Endothelial cell of umbilical vein (primary cell): ENCODE results near the gene GPR78. TPM values are rescaled to one million over a fixed set of nuclear protein-coding genes. Genes with fewer than 3 reads are reported as not detected.

Source experiments
- BruUV-seq: library from RNA; stranded (reverse); fragments of 400-500 nt; replicated peaks from 2 replicates; lab custom pipeline; 2021; lab: Mats Ljungman, UMichigan
- CTCF ChIA-PET: fragments of 300-600, 350-600 bp; sonication (Branson Sonifier 250); formaldehyde crosslinking; loops from one replicate; lab custom pipeline; 2021; ENCODE audit warnings: antibody characterized with exemption, inconsistent platforms; lab: Charles Lee
- POLR2A ChIA-PET: fragments of 300-600, 350-600 bp; sonication (Branson Sonifier 250); formaldehyde crosslinking; loops from one replicate; lab custom pipeline; 2021; ENCODE audit warnings: antibody characterized with exemption, inconsistent platforms; lab: Charles Lee
- DNase-seq: peaks from one replicate; pipeline ENCODE4 v3.0.0-alpha.2; 2011; ENCODE audit warnings: low read depth, low spot score
- FAIRE-seq: peaks from 2 replicates; lab custom pipeline; 2011; peaks lifted over from hg19 to GRCh38; lab: Jason Lieb, UNC
- H2AFZ ChIP-seq: 2 replicates; pipeline ENCODE4 v1.6.0; 2012; ENCODE audit warnings: low read depth, low read length, control low read depth, inconsistent platforms
- H3K27ac ChIP-seq: 2 replicates; pipeline ENCODE4 v1.5.1; 2011; ENCODE audit warnings: low read depth, mild to moderate bottlenecking, control low read depth, low read length, moderate library complexity; ENCODE audit not compliant: insufficient read depth
- H3K27me3 ChIP-seq, 2 experiments: 2 replicates each; pipeline versions ENCODE4 v1.6.0 to v1.6.1; 2011; ENCODE audit warnings: low read length in 2 of 2, mixed read lengths in 1 of 2; ENCODE audit not compliant: control insufficient read depth in 2 of 2, insufficient read depth in 2 of 2
- H3K36me3 ChIP-seq, 2 experiments: 2 replicates in 1 of 2; 3 replicates in 1 of 2; pipeline ENCODE4 v1.5.1; 2011; ENCODE audit warnings: low read length in 2 of 2, mild to moderate bottlenecking in 1 of 2, moderate library complexity in 1 of 2; ENCODE audit not compliant: control insufficient read depth in 2 of 2, insufficient read depth in 2 of 2; ENCODE audit errors: extremely low read depth in 1 of 2
- H3K4me1 ChIP-seq: 3 replicates; pipeline ENCODE4 v1.5.1; 2011; ENCODE audit warnings: mild to moderate bottlenecking, low read length; ENCODE audit not compliant: control insufficient read depth, insufficient read depth; ENCODE audit errors: extremely low read depth
- H3K4me2 ChIP-seq: 2 replicates; pipeline ENCODE4 v1.6.1; 2011; ENCODE audit warnings: low read length, control low read depth, mixed read lengths; ENCODE audit not compliant: insufficient read depth
- H3K4me3 ChIP-seq, 3 experiments: fragments of 200-600 bp in 1 of 3; sonication (generic), shearing (Covaris generic) in 1 of 3; replicated peaks in 1 of 3; 2 replicates each; pipeline ENCODE4 v1.5.1; 2011 to 2016; ENCODE audit warnings: control low read depth in 3 of 3, low read length in 3 of 3, mild to moderate bottlenecking in 2 of 3, inconsistent platforms in 1 of 3, low read depth in 1 of 3, moderate library complexity in 1 of 3; ENCODE audit not compliant: insufficient read depth in 1 of 3
- H3K79me2 ChIP-seq: 2 replicates; pipeline ENCODE4 v1.6.0; 2012; ENCODE audit warnings: low read length, inconsistent platforms; ENCODE audit not compliant: control insufficient read depth, insufficient read depth
- H3K9ac ChIP-seq: replicated peaks from 2 replicates; pipeline ENCODE3; 2011; ENCODE audit warnings: low read length, control low read depth; ENCODE audit not compliant: insufficient read depth; ENCODE audit errors: extremely low read depth
- H3K9me1 ChIP-seq: replicated peaks from 3 replicates; pipeline ENCODE4 v1.6.0; 2011; ENCODE audit warnings: mild to moderate bottlenecking, low read length; ENCODE audit not compliant: control insufficient read depth, insufficient read depth; ENCODE audit errors: extremely low read depth
- H3K9me3 ChIP-seq: replicated peaks from 2 replicates; pipeline ENCODE4 v1.5.1; 2012; ENCODE audit warnings: low read length, inconsistent platforms; ENCODE audit not compliant: control insufficient read depth, insufficient read depth
- H4K20me1 ChIP-seq: replicated peaks from 2 replicates; pipeline ENCODE3; 2011; ENCODE audit warnings: mild to moderate bottlenecking, low read length; ENCODE audit not compliant: control insufficient read depth, insufficient read depth; ENCODE audit errors: extremely low read depth
- CTCF ChIP-seq, 2 donors: IDR thresholded peaks; 1 replicate in 1 of 2; 2 replicates in 1 of 2; pipeline ENCODE4 v1.5.1; 2011; ENCODE audit warnings: low read length in 2 of 2, mild to moderate bottlenecking in 2 of 2, moderate library complexity in 2 of 2, control low read depth in 1 of 2, inconsistent platforms in 1 of 2, low read depth in 1 of 2; ENCODE audit not compliant: insufficient read depth in 1 of 2; ENCODE audit errors: extremely low read depth in 1 of 2
- EZH2 ChIP-seq: IDR thresholded peaks from 2 replicates; pipeline ENCODE4 v1.6.1; 2012; ENCODE audit warnings: borderline replicate concordance, low read depth, mild to moderate bottlenecking, moderate library complexity, low read length, inconsistent platforms; ENCODE audit not compliant: severe bottlenecking
- FOS ChIP-seq: IDR thresholded peaks from 2 replicates; pipeline ENCODE4 v1.6.1; 2011; ENCODE audit warnings: mild to moderate bottlenecking, low read length, moderate library complexity, borderline replicate concordance; ENCODE audit not compliant: insufficient read depth
- GATA2 ChIP-seq: IDR thresholded peaks from 2 replicates; pipeline ENCODE4 v1.7.0; 2011; ENCODE audit warnings: low read depth, mild to moderate bottlenecking, moderate library complexity, mixed read lengths, low read length; ENCODE audit not compliant: insufficient read length, insufficient read depth
- JUN ChIP-seq: IDR thresholded peaks from 2 replicates; pipeline ENCODE4 v1.6.1; 2011; ENCODE audit warnings: borderline replicate concordance, low read depth; ENCODE audit not compliant: insufficient read length, insufficient read depth
- MAX ChIP-seq: IDR thresholded peaks from 2 replicates; pipeline ENCODE4 v1.6.1; 2011; ENCODE audit not compliant: insufficient read depth, insufficient read length
- MYC ChIP-seq: IDR thresholded peaks from one replicate; pipeline ENCODE4 v1.6.1; 2011; ENCODE audit warnings: mild to moderate bottlenecking, low read depth, low read length
- POLR2A ChIP-seq: IDR thresholded peaks from 2 replicates; pipeline ENCODE4 v1.6.1; 2012; ENCODE audit warnings: low read depth, mild to moderate bottlenecking, control low read depth, low read length
- POLR2AphosphoS5 ChIP-seq: IDR thresholded peaks from 2 replicates; pipeline ENCODE4 v1.6.1; 2012; ENCODE audit warnings: low read depth, mild to moderate bottlenecking, control low read depth, low read length, moderate library complexity; ENCODE audit not compliant: insufficient read depth
- dilution Hi-C: fragments of 300-500 bp; cut with MboI; formaldehyde crosslinking; loops from one replicate; pipeline ENCODE4 v1.15.0; 2019; ENCODE audit warnings: low sequenced_read_pairs; ENCODE audit not compliant: extremely low pct_ligation_motif_present
- intact Hi-C: fragments of 100-400 bp; cut with micrococcal nuclease; formaldehyde crosslinking; loops from one replicate; pipeline ENCODE4 v1.10.0; 2022
- polyA plus RNA-seq, 4 experiments: library from polyadenylated mRNA; depleted of rRNA in 3 of 4; stranded (reverse) in 3 of 4; unstranded in 1 of 4; fragments of >200 nt; gene quantifications; 2 replicates each; pipeline versions ENCODE4 v1.2.1 to v1.2.3, GENCODE V29; 2011 to 2012; ENCODE audit warnings: missing spikeins in 1 of 4
- total RNA-seq: library from RNA; stranded (reverse); gene quantifications from 2 replicates; pipeline ENCODE4 v1.2.3, GENCODE V29; 2021

The GPR78 gene
- total and polyA plus RNA-seq, 2 donors (not counting 3 experiments of a cell fraction or from before 2014, with no cell fraction given): not detected

DNA sequence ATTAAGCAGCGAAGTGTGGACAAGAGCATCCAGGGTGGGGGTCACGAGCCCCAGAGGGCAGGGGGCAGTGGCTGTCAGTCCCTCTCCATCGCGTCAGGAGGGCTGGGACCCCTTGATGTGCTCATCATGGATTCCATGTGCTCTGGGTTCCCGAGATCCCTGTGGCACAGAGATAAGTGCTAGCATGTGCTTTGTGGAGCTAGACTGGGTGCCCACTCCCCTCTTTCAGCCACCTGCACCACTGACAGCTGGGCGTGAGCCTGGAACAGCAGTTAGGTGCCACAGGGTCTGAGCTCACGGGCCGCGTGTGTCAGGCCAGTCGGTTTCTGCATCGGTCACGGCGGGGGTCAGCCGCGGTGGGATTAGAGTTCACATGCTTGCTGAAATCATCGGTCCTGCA, 36.6 kb downstream of the GPR78 start:
- H3K9ac ChIP-seq: no peak overlapping the region
- no peak overlapping the region for H3K4me2 ChIP-seq
- POLR2A ChIA-PET: no interaction called here
- no peak for TF ChIP-seq FOS
- H3K4me3 ChIP-seq: no peak overlapping the region
- H2AFZ ChIP-seq: no peak overlapping the region
- FAIRE-seq: no peak
- no peaks in the 10 kb centered on the region for H3K9me1 ChIP-seq
- no TSS peak for BruUV-seq
- no peaks in the 10 kb centered on the region for H3K9me3 ChIP-seq
- no peaks in the 10 kb centered on the region for H3K79me2 ChIP-seq
- intact Hi-C loops (no loop called here), dilution Hi-C loops (no loop called here)
- no peak for DNase-seq
- CTCF ChIA-PET: interaction anchor here (1.2 kb wide), 1 partner anchor 9 kb away, joined by 4 read pairs; no protein-coding TSS in a partner anchor
- H3K27ac ChIP-seq: no peak overlapping the region
- H3K4me1 ChIP-seq: no peaks in the 10 kb centered on the region
- no peaks in the 10 kb centered on the region for H3K27me3 ChIP-seq
- H3K36me3 ChIP-seq: no peaks in the 10 kb centered on the region
- H4K20me1 ChIP-seq: no peaks in the 10 kb centered on the region

DNA sequence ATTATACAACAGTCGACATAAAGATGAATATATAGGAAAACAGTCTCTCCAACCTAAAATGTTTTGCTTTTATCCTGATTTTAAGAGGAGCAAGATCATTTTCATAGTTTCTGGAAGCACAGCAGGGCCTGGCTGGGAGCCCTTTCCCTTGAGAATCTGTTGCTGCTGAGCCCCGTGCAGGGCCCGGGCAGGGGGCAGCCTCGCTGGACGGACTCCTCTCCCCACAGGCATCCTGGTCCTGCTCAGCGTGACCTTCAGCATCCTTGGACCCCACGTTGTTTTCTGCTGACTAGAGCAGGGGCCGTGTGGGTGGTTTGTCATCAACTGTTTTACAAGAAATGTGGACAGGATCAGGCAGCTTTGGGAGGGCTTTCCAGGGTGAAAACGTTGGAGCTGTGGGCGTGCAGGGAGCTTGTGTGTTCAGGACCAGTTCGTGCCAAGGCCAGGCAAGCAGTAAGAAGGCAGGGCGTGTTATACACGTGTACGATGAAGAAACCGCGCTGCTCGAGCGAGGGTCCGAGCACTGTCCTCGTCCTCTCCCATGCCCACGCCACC, 37.4 kb downstream of the GPR78 start:
- Histone ChIP-seq H3K9me1 (no peaks in the 10 kb centered on the region), H3K79me2 (no peaks in the 10 kb centered on the region), H3K27me3 (no peaks in the 10 kb centered on the region), H3K9me3 (no peaks in the 10 kb centered on the region), H3K4me3 (no peak overlapping the region), H3K4me2 (no peak overlapping the region), H2AFZ (no peak overlapping the region), H3K4me1 (no peaks in the 10 kb centered on the region), H3K36me3 (no peaks in the 10 kb centered on the region), H3K27ac (no peak overlapping the region), H4K20me1 (no peaks in the 10 kb centered on the region), H3K9ac (no peak overlapping the region)
- no peak for DNase-seq
- CTCF ChIA-PET: interaction anchor here (1.2 to 1.3 kb wide), 2 partner anchors 10 kb away, joined by 4 read pairs; no protein-coding TSS in a partner anchor
- intact Hi-C loops (no loop called here), dilution Hi-C loops (no loop called here)
- TF ChIP-seq MAX: no peak
- no peak for TF ChIP-seq POLR2AphosphoS5
- TF ChIP-seq POLR2A: no peak
- no peak for TF ChIP-seq JUN
- no peak for TF ChIP-seq GATA2
- no peak for TF ChIP-seq FOS
- no peak for TF ChIP-seq CTCF (IDR thresholded peaks at IDR 0.05; ENCODE audit: extremely low read depth in 1 of 2, insufficient read depth in 1 of 2, low read depth in 1 of 2, low read length in 2 of 2)
- TF ChIP-seq EZH2: no peak
- TF ChIP-seq MYC: no peak
- POLR2A ChIA-PET: no interaction called here
- BruUV-seq: no TSS peak
- no peak for FAIRE-seq
